H1 (cell line): ENCODE results near the gene RETREG3. TPM values are rescaled to one million over a fixed set of nuclear protein-coding genes. Genes with fewer than 3 reads are reported as not detected.

Experiments used
- CTCF ChIA-PET: fragments of 300-600 bp; sonication (Branson Sonifier 250); formaldehyde crosslinking; loops from one replicate; lab custom pipeline; 2021; ENCODE audit not compliant: partially characterized antibody; lab: Charles Lee
- POLR2A ChIA-PET: fragments of 300-600 bp; sonication (Branson Sonifier 250); formaldehyde crosslinking; loops from one replicate; lab custom pipeline; 2021; ENCODE audit warnings: inconsistent platforms; ENCODE audit not compliant: partially characterized antibody; lab: Charles Lee
- DNase-seq, 2 experiments: peaks; one replicate each; pipeline versions ENCODE4 v3.0.0 to v3.0.0-alpha.2; 2010 to 2022; ENCODE audit warnings: low spot score in 2 of 2, low read depth in 1 of 2, mixed read lengths in 1 of 2
- FAIRE-seq: peaks from 2 replicates; lab custom pipeline; 2011; peaks lifted over from hg19 to GRCh38; lab: Jason Lieb, UNC
- H2AFZ ChIP-seq: 2 replicates; pipeline ENCODE4 v1.8.1; 2012; ENCODE audit warnings: low read length, inconsistent platforms
- H2AK5ac ChIP-seq: 2 replicates; pipeline ENCODE4 v1.6.1; 2013; ENCODE audit warnings: low read depth, low read length
- H2BK120ac ChIP-seq: replicated peaks from 2 replicates; pipeline ENCODE3; 2013; ENCODE audit warnings: low read depth, low read length, inconsistent platforms
- H2BK12ac ChIP-seq: 2 replicates; pipeline ENCODE4 v1.6.1; 2013; ENCODE audit warnings: low read depth, low read length
- H2BK15ac ChIP-seq: 2 replicates; pipeline ENCODE4 v1.6.1; 2013; ENCODE audit warnings: low read length
- H2BK20ac ChIP-seq: 2 replicates; pipeline ENCODE4 v1.6.1; 2013; ENCODE audit warnings: low read length
- H2BK5ac ChIP-seq: 2 replicates; pipeline ENCODE4 v1.6.1; 2013; ENCODE audit warnings: low read depth, low read length
- H3K14ac ChIP-seq: 2 replicates; pipeline ENCODE4 v1.6.1; 2013; ENCODE audit warnings: inconsistent platforms; ENCODE audit not compliant: insufficient read length
- H3K18ac ChIP-seq: 2 replicates; pipeline ENCODE4 v1.6.1; 2013; ENCODE audit warnings: low read length; ENCODE audit errors: extremely low read depth
- H3K23ac ChIP-seq: 2 replicates; pipeline ENCODE4 v1.6.1; 2013; ENCODE audit warnings: inconsistent platforms; ENCODE audit not compliant: insufficient read length
- H3K23me2 ChIP-seq: 2 replicates; pipeline ENCODE4 v1.6.1; 2013; ENCODE audit warnings: low read depth, low read length
- H3K27ac ChIP-seq: 2 replicates; pipeline ENCODE4 v1.6.1; 2011; ENCODE audit warnings: low read depth, low read length, inconsistent platforms
- H3K27me3 ChIP-seq, 4 experiments: replicated peaks in 1 of 4; 1 replicate in 1 of 4; 2 replicates in 3 of 4; pipeline versions ENCODE4 v1.6.1 to v1.8.1; 2011 to 2013; ENCODE audit warnings: low read length in 3 of 4, mild to moderate bottlenecking in 3 of 4, inconsistent platforms in 2 of 4, mixed read lengths in 2 of 4, moderate library complexity in 1 of 4; ENCODE audit not compliant: control insufficient read depth in 3 of 4, insufficient read depth in 3 of 4; ENCODE audit errors: extremely low read depth in 1 of 4
- H3K36me3 ChIP-seq, 4 experiments: 2 replicates each; pipeline versions ENCODE4 v1.6.1 to v1.8.1; 2011 to 2013; ENCODE audit warnings: mild to moderate bottlenecking in 4 of 4, low read length in 3 of 4, moderate library complexity in 2 of 4, control low read depth in 1 of 4, inconsistent platforms in 1 of 4; ENCODE audit not compliant: insufficient read depth in 4 of 4, control insufficient read depth in 2 of 4
- H3K4ac ChIP-seq: replicated peaks from 2 replicates; pipeline ENCODE3; 2013; ENCODE audit warnings: low read length, low read depth, mixed read lengths, inconsistent platforms; ENCODE audit not compliant: insufficient read length
- H3K4me1 ChIP-seq, 4 experiments: replicated peaks in 1 of 4; 1 replicate in 1 of 4; 2 replicates in 3 of 4; pipeline versions ENCODE4 v1.6.1 to v1.8.1; 2011 to 2013; ENCODE audit warnings: low read length in 3 of 4, inconsistent platforms in 2 of 4, mixed read lengths in 1 of 4; ENCODE audit not compliant: insufficient read depth in 4 of 4, control insufficient read depth in 3 of 4
- H3K4me2 ChIP-seq, 2 experiments: 2 replicates each; pipeline versions ENCODE4 v1.6.1 to v1.8.1; 2011 to 2013; ENCODE audit warnings: low read depth in 2 of 2, low read length in 2 of 2, control low read depth in 1 of 2, inconsistent platforms in 1 of 2, mild to moderate bottlenecking in 1 of 2; ENCODE audit not compliant: insufficient read depth in 1 of 2
- H3K4me3 ChIP-seq, 4 experiments: fragments of 200-600, 300-600 bp in 1 of 4; sonication (generic), shearing (Covaris generic), sonication (Bioruptor Twin) in 1 of 4; 2 replicates each; pipeline versions ENCODE4 v1.5.1 to v1.8.1; 2011 to 2016; ENCODE audit warnings: low read length in 4 of 4, low read depth in 3 of 4, control low read depth in 2 of 4, inconsistent platforms in 2 of 4, mild to moderate bottlenecking in 2 of 4, mixed read lengths in 1 of 4, moderate library complexity in 1 of 4; ENCODE audit not compliant: insufficient read depth in 2 of 4; ENCODE audit errors: extremely low read depth in 1 of 4
- H3K56ac ChIP-seq: replicated peaks from 2 replicates; pipeline ENCODE3; 2013; ENCODE audit warnings: low read depth, mild to moderate bottlenecking, mixed read lengths, low read length, inconsistent platforms; ENCODE audit not compliant: insufficient read length
- H3K79me1 ChIP-seq: 2 replicates; pipeline ENCODE4 v1.6.1; 2013; ENCODE audit warnings: low read depth, low read length, control low read depth
- H3K79me2 ChIP-seq, 2 experiments: 2 replicates each; pipeline versions ENCODE4 v1.6.1 to v1.8.1; 2012 to 2013; ENCODE audit warnings: low read length in 2 of 2, mild to moderate bottlenecking in 2 of 2, inconsistent platforms in 1 of 2; ENCODE audit not compliant: insufficient read depth in 2 of 2, control insufficient read depth in 1 of 2
- H3K9ac ChIP-seq, 4 experiments: replicated peaks in 1 of 4; 1 replicate in 1 of 4; 2 replicates in 3 of 4; pipeline versions ENCODE4 v1.6.1 to v1.8.1; 2011 to 2013; ENCODE audit warnings: low read depth in 3 of 4, low read length in 3 of 4, control low read depth in 2 of 4, mild to moderate bottlenecking in 2 of 4, moderate library complexity in 2 of 4, inconsistent platforms in 1 of 4; ENCODE audit errors: extremely low read depth in 1 of 4
- H3K9me3 ChIP-seq, 2 experiments: 2 replicates each; pipeline versions ENCODE4 v1.6.1 to v1.8.1; 2012 to 2013; ENCODE audit warnings: mild to moderate bottlenecking in 2 of 2, moderate library complexity in 2 of 2, control low read depth in 1 of 2, inconsistent platforms in 1 of 2, low read depth in 1 of 2, low read length in 1 of 2, mixed read lengths in 1 of 2; ENCODE audit not compliant: insufficient read depth in 2 of 2
- H4K20me1 ChIP-seq, 2 experiments: replicated peaks in 1 of 2; 2 replicates each; pipeline versions ENCODE3 to v1.8.1; 2011 to 2013; ENCODE audit warnings: inconsistent platforms in 2 of 2, low read length in 2 of 2, mild to moderate bottlenecking in 1 of 2; ENCODE audit not compliant: insufficient read depth in 2 of 2, control insufficient read depth in 1 of 2
- H4K5ac ChIP-seq: 2 replicates; pipeline ENCODE4 v1.6.1; 2013; ENCODE audit warnings: low read length, low read depth, mixed read lengths, inconsistent platforms; ENCODE audit not compliant: insufficient read length
- H4K8ac ChIP-seq: 2 replicates; pipeline ENCODE4 v1.8.0; 2013; ENCODE audit warnings: mild to moderate bottlenecking, moderate library complexity, low read length, inconsistent platforms; ENCODE audit not compliant: insufficient read depth; ENCODE audit errors: extremely low read depth
- H4K91ac ChIP-seq: replicated peaks from 2 replicates; pipeline ENCODE3; 2013; ENCODE audit warnings: low read length, mixed read lengths, inconsistent platforms; ENCODE audit not compliant: insufficient read length
- ASH2L ChIP-seq: fragments of 200-600, 300-600 bp; sonication (generic); IDR thresholded peaks from one replicate; pipeline ENCODE4 v1.7.1; 2017; ENCODE audit warnings: low read length
- BRCA1 ChIP-seq: IDR thresholded peaks from 2 replicates; pipeline ENCODE4 v1.6.1; 2012; ENCODE audit warnings: low read depth, low read length, improper control_type of control experiment
- CBX8 ChIP-seq: fragments of 300-800, 300-1000 bp; sonication (generic); IDR thresholded peaks from 2 replicates; pipeline ENCODE4 v1.7.1; 2016; ENCODE audit warnings: low read depth, low read length, borderline replicate concordance
- CHD1 ChIP-seq: IDR thresholded peaks from 2 replicates; pipeline ENCODE4 v1.6.1; 2012; ENCODE audit warnings: low read depth, low read length, improper control_type of control experiment
- EGR1 ChIP-seq: IDR thresholded peaks from 2 replicates; pipeline ENCODE4 v1.6.1; 2011; ENCODE audit warnings: low read depth, low read length, borderline replicate concordance
- EP300 ChIP-seq, 2 experiments: IDR thresholded peaks; 1 replicate in 1 of 2; 2 replicates in 1 of 2; pipeline ENCODE4 v1.6.1; 2011 to 2012; ENCODE audit warnings: low read depth in 2 of 2, low read length in 2 of 2, mild to moderate bottlenecking in 2 of 2, borderline replicate concordance in 1 of 2, inconsistent platforms in 1 of 2, moderate library complexity in 1 of 2
- KDM1A ChIP-seq: fragments of 200-600, 300-600 bp; sonication (generic); IDR thresholded peaks from 2 replicates; pipeline ENCODE4 v1.7.1; 2016; ENCODE audit warnings: mild to moderate bottlenecking, low read length, borderline replicate concordance
- MAFK ChIP-seq: IDR thresholded peaks from 2 replicates; pipeline ENCODE4 v1.6.1; 2012; ENCODE audit warnings: low read depth, mild to moderate bottlenecking, improper control_type of control experiment, low read length
- POLR2AphosphoS5 ChIP-seq: IDR thresholded peaks from 2 replicates; pipeline ENCODE4 v1.6.1; 2011; ENCODE audit warnings: low read depth, low read length
- RBBP5 ChIP-seq: IDR thresholded peaks from 2 replicates; pipeline ENCODE4 v1.7.1; 2012; ENCODE audit warnings: low read depth, mild to moderate bottlenecking, inconsistent platforms, low read length, moderate library complexity, borderline replicate concordance
- SIN3A ChIP-seq, 2 experiments: IDR thresholded peaks in 1 of 2; conservative IDR thresholded peaks in 1 of 2; 2 replicates each; pipeline ENCODE4 v1.6.1; 2011 to 2012; ENCODE audit warnings: low read length in 2 of 2, improper control_type of control experiment in 1 of 2, low read depth in 1 of 2, mild to moderate bottlenecking in 1 of 2
- SRF ChIP-seq: IDR thresholded peaks from 2 replicates; pipeline ENCODE4 v1.6.1; 2011; ENCODE audit warnings: mild to moderate bottlenecking, low read depth, low read length, moderate library complexity
- TCF12 ChIP-seq: IDR thresholded peaks from 2 replicates; pipeline ENCODE4 v1.6.1; 2011; ENCODE audit warnings: low read depth, mild to moderate bottlenecking, low read length
- ZNF274 ChIP-seq: IDR thresholded peaks from 2 replicates; pipeline ENCODE4 v1.7.0; 2012; ENCODE audit warnings: low read length, borderline replicate concordance; ENCODE audit errors: extremely low read depth
- WGBS, 2 experiments: shearing (Covaris generic) in 1 of 2; methylation state at CpG; one replicate each; pipeline versions ENCODE4 v1.1.6 to v1.1.7; 2013 to 2015; ENCODE audit warnings: low lambda C conversion rate in 2 of 2, mixed read lengths in 2 of 2, inconsistent platforms in 1 of 2, low coverage in 1 of 2, missing lambda C conversion rate in 1 of 2; ENCODE audit not compliant: insufficient replicate concordance in 2 of 2, insufficient coverage in 1 of 2, insufficient read length in 1 of 2; ENCODE audit errors: extremely low coverage in 1 of 2, missing lambda C conversion rate in 1 of 2; 5-methylcytosine and 5-hydroxymethylcytosine counted together
- polyA plus RNA-seq, 7 experiments: library from polyadenylated mRNA; depleted of rRNA in 3 of 7; stranded (reverse) in 5 of 7; unstranded in 2 of 7; fragments of >200 nt in 5 of 7; fragments of 200-250 nt in 2 of 7; gene quantifications; 1 replicate in 5 of 7; 2 replicates in 1 of 7; 4 replicates in 1 of 7; pipeline versions ENCODE4 v1.2.1 to v1.2.3, GENCODE V29; 2011 to 2013; ENCODE audit warnings: missing spikeins in 2 of 7, mixed read lengths in 2 of 7
- total RNA-seq: library from RNA; stranded (reverse); fragmentation: NEBNext Ultra II Directional; extraction: Animal tissue kit (Norgen Biotek cat#: 25700); gene quantifications from 2 replicates; pipeline ENCODE4 v1.2.1, GENCODE V29; 2021

Gene RETREG3
- total and polyA plus RNA-seq, 2 of the 8 experiments (the other 6 are each of a cell fraction or from before 2014, with no cell fraction given), result 23.7 to 42.6 TPM

DNA sequence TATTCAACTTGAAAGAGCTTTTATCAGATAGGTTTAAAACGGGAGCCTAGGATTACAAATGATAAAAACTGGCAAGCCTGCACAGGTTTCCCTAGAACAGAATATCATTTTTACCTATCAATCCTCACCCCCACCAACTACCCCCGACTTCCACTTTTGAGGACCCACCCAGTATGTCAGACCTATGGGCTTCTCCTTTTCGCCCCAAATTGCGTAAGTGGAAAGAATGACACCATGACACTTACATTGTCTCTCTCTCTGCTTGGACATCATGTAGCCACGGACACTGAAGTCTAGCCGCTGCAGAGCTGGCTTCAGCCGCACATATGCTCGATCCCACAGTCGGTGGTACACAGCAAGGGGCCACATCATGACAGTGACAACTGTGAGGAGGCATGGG is 24.3 kb downstream of the RETREG3 start:
- Histone ChIP-seq H3K23ac (no peak overlapping the region), H3K23me2 (no peaks in the 10 kb centered on the region), H4K8ac (no peak overlapping the region), H3K27me3 (no peaks in the 10 kb centered on the region), H3K14ac (no peak overlapping the region), H2AFZ (no peak overlapping the region), H3K4me1 (no peaks in the 10 kb centered on the region), H4K20me1 (peaks cover 0 to 2% of the 10 kb centered on the region in 2 experiments), H3K36me3 (peaks cover 14 to 55% (median 33%) of the 10 kb centered on the region in 4 experiments), H2BK15ac (no peak overlapping the region), H3K4ac (no peak overlapping the region), H4K5ac (no peak overlapping the region), H3K27ac (no peak overlapping the region), H3K79me2 (no peaks in the 10 kb centered on the region), H2BK120ac (no peak overlapping the region), H2AK5ac (no peak overlapping the region), H3K56ac (no peak overlapping the region), H3K4me3 (no peak overlapping the region), H3K9ac (no peak overlapping the region), H2BK20ac (no peak overlapping the region), H3K79me1 (no peaks in the 10 kb centered on the region), H3K18ac (no peak overlapping the region), H2BK12ac (no peak overlapping the region), H4K91ac (no peak overlapping the region), H3K9me3 (no peaks in the 10 kb centered on the region), H3K4me2 (no peak overlapping the region), H2BK5ac (no peak overlapping the region)
- WGBS, 2 experiments, result 82% methylated on average over 9 of the region's 9 CpGs; no CpG with 5 or more reads in 1 of the 2 experiments
- POLR2A ChIA-PET, result no interaction called here
- FAIRE-seq (no peak), DNase-seq (no peak)
- CTCF ChIA-PET, result interaction anchor here (1.9 kb wide), 1 partner anchor 23 kb away, joined by 4 read pairs; no protein-coding TSS in a partner anchor
- TF ChIP-seq TCF12 (no peak), KDM1A (no peak), CHD1 (no peak), BRCA1 (no peak), EGR1 (no peak), SRF (no peak), EP300 (IDR thresholded peaks at IDR 0.05; ENCODE audit: borderline replicate concordance in 1 of 2, low read depth in 2 of 2, low read length in 2 of 2) (no peak), ZNF274 (no peak), RBBP5 (no peak), MAFK (no peak), SIN3A (conservative IDR thresholded peaks at IDR 0.05 in 1 of 2, IDR thresholded peaks at IDR 0.05 in 1 of 2; ENCODE audit: low read depth in 1 of 2, low read length in 2 of 2) (no peak), POLR2AphosphoS5 (no peak), ASH2L (no peak), CBX8 (no peak)
